Calu3 (cell line): ENCODE data around the gene HDHD5. TPM values are rescaled to one million over a fixed set of nuclear protein-coding genes. Genes with fewer than 3 reads are reported as not detected.

Source experiments
- BruUV-seq: library from RNA; stranded (reverse); fragments of 400-500 nt; replicated peaks from 2 replicates; lab custom pipeline; 2021; lab: Mats Ljungman, UMichigan
- CTCF ChIA-PET: fragments of 300-600 bp; sonication (Branson Sonifier 250); formaldehyde crosslinking; loops from one replicate; lab custom pipeline; 2022; ENCODE audit warnings: antibody characterized with exemption; lab: Charles Lee
- DNase-seq: peaks from one replicate; pipeline ENCODE4 v3.0.0; 2022
- H3K27ac Mint-ChIP-seq: one replicate; pipeline ENCODE4 v1.8.0; 2022; ENCODE audit warnings: mixed read lengths; ENCODE audit not compliant: unreplicated experiment
- H3K27me3 Mint-ChIP-seq: one replicate; pipeline ENCODE4 v1.8.0; 2022; ENCODE audit warnings: mixed read lengths; ENCODE audit not compliant: unreplicated experiment
- H3K36me3 Mint-ChIP-seq: one replicate; pipeline ENCODE4 v1.8.0; 2022; ENCODE audit warnings: mild to moderate bottlenecking, moderate library complexity, mixed read lengths; ENCODE audit not compliant: insufficient read depth, unreplicated experiment
- H3K4me1 Mint-ChIP-seq: one replicate; pipeline ENCODE4 v1.8.0; 2022; ENCODE audit warnings: mild to moderate bottlenecking, low read depth, mixed read lengths; ENCODE audit not compliant: unreplicated experiment
- H3K4me3 Mint-ChIP-seq: one replicate; pipeline ENCODE4 v1.8.0; 2022; ENCODE audit warnings: mild to moderate bottlenecking, low read depth, moderate library complexity, mixed read lengths; ENCODE audit not compliant: unreplicated experiment
- H3K9me3 Mint-ChIP-seq: one replicate; pipeline ENCODE4 v1.8.0; 2022; ENCODE audit warnings: low read depth, mixed read lengths; ENCODE audit not compliant: unreplicated experiment
- intact Hi-C: fragments of 100-400 bp; cut with micrococcal nuclease; formaldehyde crosslinking; loops from one replicate; pipeline ENCODE4 v1.10.0; 2022; ENCODE audit not compliant: unreplicated experiment
- total RNA-seq: library from RNA; stranded (reverse); gene quantifications from 2 replicates; pipeline ENCODE4 v1.2.3, GENCODE V29; 2022
- TF ChIP-seq, protein P1 (sequence below): fragments of 200-600 bp; IDR thresholded peaks from one replicate; pipeline ENCODE4 v1.8.0; 2022; ENCODE audit warnings: antibody characterized with exemption; ENCODE audit not compliant: unreplicated experiment

The HDHD5 gene
- total RNA-seq, 1 experiment from 2014 or later = 44.4 TPM

DNA sequence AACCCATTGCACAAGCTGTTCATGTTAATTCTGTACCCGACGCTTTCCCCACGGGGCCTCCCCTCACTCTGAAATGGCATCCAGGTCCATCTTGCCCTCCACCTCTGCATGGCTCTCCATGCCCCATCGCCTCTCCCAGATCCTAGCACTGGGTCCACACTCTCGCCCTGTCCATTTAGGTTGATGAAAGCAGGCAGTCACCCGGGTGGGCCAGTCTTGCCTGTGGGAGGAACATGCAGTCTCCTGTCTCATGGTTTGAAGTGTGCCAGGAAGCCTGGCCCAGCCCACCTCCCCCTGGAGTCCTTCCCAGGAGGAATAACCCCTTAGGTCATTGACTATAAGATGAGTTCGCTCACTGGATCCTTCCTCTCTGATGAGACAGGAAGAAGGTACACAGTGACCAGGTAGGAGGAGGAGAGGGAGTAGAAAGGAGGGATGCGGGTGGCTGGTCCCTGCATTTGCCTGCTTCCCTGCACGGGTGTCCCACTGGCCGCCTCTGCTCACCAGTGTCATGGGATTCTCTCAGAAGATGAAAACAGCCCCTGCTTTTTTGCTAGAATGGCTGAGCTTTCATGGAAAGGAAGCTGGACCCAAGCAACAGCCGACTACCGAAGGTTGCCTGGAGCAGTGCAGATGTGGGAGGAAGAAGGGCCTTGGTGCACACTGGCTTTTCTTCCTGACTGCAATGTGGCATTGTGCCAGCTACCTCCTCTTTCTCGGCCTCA, 44.7 kb downstream of the HDHD5 start:
- no peak overlapping the region for H3K4me3 Mint-ChIP-seq
- DNase-seq = no peak
- no peaks in the 10 kb centered on the region for H3K9me3 Mint-ChIP-seq
- TF ChIP-seq, protein P1, sequence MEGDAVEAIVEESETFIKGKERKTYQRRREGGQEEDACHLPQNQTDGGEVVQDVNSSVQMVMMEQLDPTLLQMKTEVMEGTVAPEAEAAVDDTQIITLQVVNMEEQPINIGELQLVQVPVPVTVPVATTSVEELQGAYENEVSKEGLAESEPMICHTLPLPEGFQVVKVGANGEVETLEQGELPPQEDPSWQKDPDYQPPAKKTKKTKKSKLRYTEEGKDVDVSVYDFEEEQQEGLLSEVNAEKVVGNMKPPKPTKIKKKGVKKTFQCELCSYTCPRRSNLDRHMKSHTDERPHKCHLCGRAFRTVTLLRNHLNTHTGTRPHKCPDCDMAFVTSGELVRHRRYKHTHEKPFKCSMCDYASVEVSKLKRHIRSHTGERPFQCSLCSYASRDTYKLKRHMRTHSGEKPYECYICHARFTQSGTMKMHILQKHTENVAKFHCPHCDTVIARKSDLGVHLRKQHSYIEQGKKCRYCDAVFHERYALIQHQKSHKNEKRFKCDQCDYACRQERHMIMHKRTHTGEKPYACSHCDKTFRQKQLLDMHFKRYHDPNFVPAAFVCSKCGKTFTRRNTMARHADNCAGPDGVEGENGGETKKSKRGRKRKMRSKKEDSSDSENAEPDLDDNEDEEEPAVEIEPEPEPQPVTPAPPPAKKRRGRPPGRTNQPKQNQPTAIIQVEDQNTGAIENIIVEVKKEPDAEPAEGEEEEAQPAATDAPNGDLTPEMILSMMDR = no peak
- CTCF ChIA-PET = no interaction called here
- H3K4me1 Mint-ChIP-seq = no peaks in the 10 kb centered on the region
- H3K27me3 Mint-ChIP-seq = peaks cover 34% of the 10 kb centered on the region
- peaks cover under 1% of the 10 kb centered on the region for H3K36me3 Mint-ChIP-seq
- H3K27ac Mint-ChIP-seq = no peak overlapping the region
- intact Hi-C loops = no loop called here
- BruUV-seq = no TSS peak

DNA sequence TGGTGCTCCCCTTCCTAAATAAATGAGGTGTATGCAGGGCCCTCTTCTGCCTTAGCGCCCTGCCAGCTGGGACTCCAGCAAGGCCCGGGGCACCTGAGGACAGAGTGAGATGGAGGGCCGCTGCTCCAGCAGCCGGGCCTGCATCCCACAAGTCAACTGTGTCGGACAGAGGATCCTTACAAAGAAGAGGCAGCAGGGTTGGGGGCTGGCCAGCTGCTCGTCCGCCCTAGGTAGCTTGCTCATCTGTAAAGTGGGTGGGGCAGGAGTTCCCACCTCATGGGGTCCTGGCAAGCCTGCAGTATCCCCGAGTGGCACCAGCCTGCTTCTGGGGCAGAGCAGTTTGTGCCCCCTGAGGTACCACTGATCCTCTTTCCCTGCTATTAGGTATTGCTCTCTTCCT, 45.5 kb downstream of the HDHD5 start:
- CTCF ChIA-PET = no interaction called here
- Mint-ChIP-seq H3K9me3 (no peaks in the 10 kb centered on the region), H3K4me3 (no peak overlapping the region), H3K27me3 (peaks cover 27% of the 10 kb centered on the region), H3K36me3 (no peaks in the 10 kb centered on the region), H3K4me1 (no peaks in the 10 kb centered on the region), H3K27ac (no peak overlapping the region)
- TF ChIP-seq, protein P1 = no peak
- no TSS peak for BruUV-seq
- DNase-seq = no peak
- intact Hi-C loops = no loop called here

DNA sequence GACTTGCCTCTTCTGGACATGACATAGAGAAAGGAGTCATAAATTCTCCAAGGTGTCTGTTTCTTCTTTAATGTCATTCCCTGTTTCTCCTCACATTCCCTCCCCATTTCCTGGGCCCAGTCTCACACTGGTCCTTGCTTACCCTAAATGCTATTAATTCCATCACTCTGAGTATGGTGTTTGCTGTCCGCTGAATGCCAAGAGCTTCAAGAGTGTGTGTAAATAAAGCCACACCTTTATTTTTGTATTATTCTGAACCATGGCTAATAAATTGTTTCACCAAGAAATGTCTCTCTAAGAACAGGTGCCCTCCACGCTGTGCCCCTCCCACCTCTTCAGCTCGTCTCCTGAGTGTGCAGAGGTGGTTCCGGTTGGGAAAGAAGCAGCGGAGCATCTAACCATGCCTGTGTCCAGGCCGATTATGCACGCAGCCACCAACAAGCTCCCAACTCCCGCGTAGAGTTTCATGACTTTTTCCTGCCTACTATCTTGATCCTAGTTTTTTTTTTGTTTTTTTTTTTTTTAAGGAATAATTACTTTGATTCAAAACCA, 46.5 kb downstream of the HDHD5 start:
- no peak overlapping the region for H3K27ac Mint-ChIP-seq
- DNase-seq = no peak
- no peaks in the 10 kb centered on the region for H3K36me3 Mint-ChIP-seq
- H3K4me1 Mint-ChIP-seq = no peaks in the 10 kb centered on the region
- TF ChIP-seq, protein P1 = no peak
- no peak overlapping the region for H3K4me3 Mint-ChIP-seq
- no peaks in the 10 kb centered on the region for H3K9me3 Mint-ChIP-seq
- H3K27me3 Mint-ChIP-seq = peaks cover 17% of the 10 kb centered on the region
- BruUV-seq = no TSS peak
- CTCF ChIA-PET = no interaction called here
- intact Hi-C loops = no loop called here

DNA sequence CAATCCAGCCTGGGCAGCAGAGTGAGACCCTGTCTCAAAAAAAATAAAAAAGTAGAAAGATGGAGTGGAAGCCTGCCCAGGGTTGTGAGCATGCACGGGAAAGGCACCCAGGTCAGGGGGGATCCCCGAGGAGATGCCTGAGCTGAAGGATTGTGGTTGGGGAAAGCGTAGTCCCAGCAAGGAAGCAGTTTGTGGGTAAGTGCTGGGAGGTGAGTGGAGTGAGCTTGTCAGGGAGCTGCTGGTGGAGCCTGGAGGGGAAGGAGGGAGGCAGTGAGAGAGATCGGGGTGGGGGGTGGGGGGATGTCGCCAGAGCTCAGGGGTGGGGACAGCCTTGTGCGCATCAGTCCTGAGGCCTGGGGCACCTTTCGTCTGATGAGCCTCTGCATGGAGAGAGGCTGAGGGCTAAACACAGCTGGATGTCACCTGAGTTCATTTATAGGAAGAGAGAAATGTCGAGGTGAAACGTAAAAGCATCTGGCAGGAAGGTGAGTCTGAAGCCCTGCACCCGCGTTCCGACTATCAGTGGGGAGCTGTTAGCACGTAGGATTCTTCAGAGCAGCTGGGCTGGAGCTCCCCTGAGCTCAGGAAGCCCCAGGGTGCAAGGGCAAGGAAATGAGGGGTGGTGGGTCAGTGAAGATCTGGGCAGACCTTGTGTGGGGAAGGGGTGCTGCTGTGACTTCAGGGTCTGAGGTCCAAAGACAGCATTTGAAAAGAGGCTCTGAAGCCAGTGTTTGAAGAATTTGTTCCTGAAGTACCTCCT, 48.1 kb downstream of the HDHD5 start:
- DNase-seq = no peak
- BruUV-seq = no TSS peak
- CTCF ChIA-PET = interaction anchor here (0.7 kb wide), 1 partner anchor 119 kb away, joined by 3 read pairs; no protein-coding TSS in a partner anchor
- no peaks in the 10 kb centered on the region for H3K36me3 Mint-ChIP-seq
- no peaks in the 10 kb centered on the region for H3K9me3 Mint-ChIP-seq
- intact Hi-C loops = no loop called here
- no peak overlapping the region for H3K4me3 Mint-ChIP-seq
- H3K27me3 Mint-ChIP-seq = peaks cover under 1% of the 10 kb centered on the region
- TF ChIP-seq, protein P1 = no peak
- H3K4me1 Mint-ChIP-seq = no peaks in the 10 kb centered on the region
- no peak overlapping the region for H3K27ac Mint-ChIP-seq
